ENCODE results near the gene MDM1. TPM values are rescaled to one million over a fixed set of nuclear protein-coding genes. Genes with fewer than 3 reads are reported as not detected.

Gene MDM1
- total RNA-seq, 1 experiment from 2014 or later: 10.0 TPM

- no peaks in the 10 kb centered on the region for H3K36me3 ChIP-seq (ENCODE audit: control insufficient read depth in 1 of 2, insufficient read depth in 2 of 2, low read length in 2 of 2)
- DNase-seq (ENCODE audit: low read depth, low spot score): no peak
- H3K9ac ChIP-seq (ENCODE audit: low read length): no peak overlapping the region
- TF ChIP-seq JUND (IDR thresholded peaks at IDR 0.05): no peak
- TF ChIP-seq YY1 (IDR thresholded peaks at IDR 0.05; ENCODE audit: extremely low read depth, insufficient replicate concordance, low read depth, low read length): no peak
- TF ChIP-seq POLR2A (IDR thresholded peaks at IDR 0.05; ENCODE audit: borderline replicate concordance, extremely low read depth, insufficient read depth, insufficient read length): no peak
- TF ChIP-seq ZNF274 (IDR thresholded peaks at IDR 0.05; ENCODE audit: low read depth, low read length): no peak
- TF ChIP-seq MAX (IDR thresholded peaks at IDR 0.05): no peak
- H3K4me2 ChIP-seq (ENCODE audit: low read length): no peak overlapping the region
- H3K9me3 ChIP-seq (ENCODE audit: control insufficient read depth in 1 of 2, insufficient read depth in 1 of 2, low read depth in 1 of 2, low read length in 2 of 2): no peaks in the 10 kb centered on the region
- H3K27ac ChIP-seq (ENCODE audit: low read depth, low read length): no peak overlapping the region
- BruUV-seq (replicated peaks): no TSS peak
- no peaks in the 10 kb centered on the region for H3K4me1 ChIP-seq (ENCODE audit: control insufficient read depth in 1 of 2, insufficient read depth in 2 of 2, low read length in 2 of 2)
- H3K9me2 ChIP-seq (ENCODE audit: insufficient read depth): no peaks in the 10 kb centered on the region
- CTCF ChIA-PET: no interaction called here
- no peaks in the 10 kb centered on the region for H3K79me2 ChIP-seq (ENCODE audit: insufficient read depth, low read length)
- no peak for ATAC-seq
- POLR2A ChIA-PET: no interaction called here
- intact Hi-C loops (cut with micrococcal nuclease): no loop called here
- RAD21 ChIA-PET (ENCODE audit: low non-redundant PET in 1 of 2, low total read pairs in 2 of 2, uncharacterized antibody in 2 of 2, unreplicated experiment in 2 of 2): no interaction called here
- peaks cover 33% of the 10 kb centered on the region; the same call in 1 of the 2 replicates for H3K27me3 ChIP-seq (ENCODE audit: insufficient read depth, low read length)
- H3K4me3 ChIP-seq (replicated peaks in 1 of 2; ENCODE audit: low read depth in 1 of 2, low read length in 2 of 2): no peak overlapping the region
- H2AFZ ChIP-seq (ENCODE audit: low read depth, low read length, poor library complexity, severe bottlenecking): no peak overlapping the region
- H4K20me1 ChIP-seq (ENCODE audit: insufficient read depth): no peaks in the 10 kb centered on the region
Observed at GRCh38 chr12:68340404-68341270, 8.5 kb upstream of the MDM1 start.

- peaks cover 3 to 6% of the 10 kb centered on the region in 2 experiments; a peak in 3 of 4 replicates for H3K4me1 ChIP-seq (ENCODE audit: control insufficient read depth in 1 of 2, insufficient read depth in 2 of 2, low read length in 2 of 2)
- DNase-seq (ENCODE audit: low read depth, low spot score): no peak
- no peak overlapping the region for H3K9ac ChIP-seq (ENCODE audit: low read length)
- TF ChIP-seq CBX3 (IDR thresholded peaks at IDR 0.05; ENCODE audit: low read depth): no peak
- no peak overlapping the region for H3K4me3 ChIP-seq (replicated peaks in 1 of 2; ENCODE audit: low read depth in 1 of 2, low read length in 2 of 2)
- CTCF ChIA-PET: interaction anchor here (1.6 kb wide), 1 partner anchor 19 kb away, joined by 3 read pairs; no protein-coding TSS in a partner anchor
- ATAC-seq: no peak
- no peaks in the 10 kb centered on the region for H3K79me2 ChIP-seq (ENCODE audit: insufficient read depth, low read length)
- RAD21 ChIA-PET (ENCODE audit: low non-redundant PET in 1 of 2, low total read pairs in 2 of 2, uncharacterized antibody in 2 of 2, unreplicated experiment in 2 of 2): no interaction called here
- no peak overlapping the region for H3K27ac ChIP-seq (ENCODE audit: low read depth, low read length)
- no peaks in the 10 kb centered on the region for H3K9me2 ChIP-seq (ENCODE audit: insufficient read depth)
- H3K9me3 ChIP-seq (ENCODE audit: control insufficient read depth in 1 of 2, insufficient read depth in 1 of 2, low read depth in 1 of 2, low read length in 2 of 2): no peaks in the 10 kb centered on the region
- no TSS peak for BruUV-seq (replicated peaks)
- H3K4me2 ChIP-seq (ENCODE audit: low read length): no peak overlapping the region
- peaks cover 12% of the 10 kb centered on the region; the same call in 1 of the 2 replicates for H3K27me3 ChIP-seq (ENCODE audit: insufficient read depth, low read length)
- no peak overlapping the region for H2AFZ ChIP-seq (ENCODE audit: low read depth, low read length, poor library complexity, severe bottlenecking)
- intact Hi-C loops (cut with micrococcal nuclease): no loop called here
- no peaks in the 10 kb centered on the region for H3K36me3 ChIP-seq (ENCODE audit: control insufficient read depth in 1 of 2, insufficient read depth in 2 of 2, low read length in 2 of 2)
- no peaks in the 10 kb centered on the region for H4K20me1 ChIP-seq (ENCODE audit: insufficient read depth)
- POLR2A ChIA-PET: no interaction called here
Observed at GRCh38 chr12:68336889-68337303, 4.7 kb upstream of the MDM1 start.
